Ovary (tissue), 9 donors: Measurements from ENCODE around the gene PMPCB. TPM values are rescaled to one million over a fixed set of nuclear protein-coding genes. Genes with fewer than 3 reads are reported as not detected.

Experiments
- DNase-seq, 5 donors: peaks; one replicate each; pipeline ENCODE4 v3.0.0-alpha.2; 2019 to 2020
- H3K27ac ChIP-seq, 2 donors: fragments of 200-600 bp; one replicate each; pipeline versions ENCODE4 v1.5.1 to v1.8.0; 2019 to 2022
- H3K27me3 ChIP-seq: fragments of 200-600 bp; one replicate; pipeline ENCODE4 v1.8.0; 2022
- H3K36me3 ChIP-seq: fragments of 200-600 bp; sonication (generic); one replicate; pipeline ENCODE4 v1.5.1; 2019
- H3K4me1 ChIP-seq: one replicate; pipeline ENCODE4 v1.8.1; 2013; ENCODE audit warnings: mild to moderate bottlenecking, moderate library complexity; ENCODE audit not compliant: insufficient read depth
- H3K4me3 ChIP-seq: fragments of 200-600 bp; sonication (generic); one replicate; pipeline ENCODE4 v1.5.1; 2017
- H3K9me3 ChIP-seq, 2 donors: fragments of 200-600 bp in 1 of 2; sonication (generic) in 1 of 2; one replicate each; pipeline versions ENCODE4 v1.5.1 to v1.8.1; 2013 to 2019; ENCODE audit warnings: mild to moderate bottlenecking in 1 of 2, moderate library complexity in 1 of 2
- CTCF ChIP-seq, 3 donors: fragments of 450-650 bp in 2 of 3; fragments of 200-600 bp in 1 of 3; IDR thresholded peaks; one replicate each; pipeline versions ENCODE4 v1.5.1 to v1.8.0; 2016 to 2022; ENCODE audit warnings: antibody characterized with exemption in 3 of 3, mild to moderate bottlenecking in 1 of 3
- EP300 ChIP-seq: sonication (generic); formaldehyde crosslinking; IDR thresholded peaks from one replicate; pipeline ENCODE4 v1.6.1; 2017; ENCODE audit warnings: antibody characterized with exemption
- POLR2A ChIP-seq: fragments of 450-650 bp; IDR thresholded peaks from one replicate; pipeline ENCODE4 v1.6.1; 2017; ENCODE audit warnings: antibody characterized with exemption, mild to moderate bottlenecking, moderate library complexity
- WGBS, 3 donors: extraction: QIAGEN DNeasy Blood & Tissue Kit in 1 of 3; methylation state at CpG; one replicate each; pipeline versions ENCODE4 v1.1.5 to v1.1.7; 2013 to 2017; 5-methylcytosine and 5-hydroxymethylcytosine counted together
- intact Hi-C, 4 donors: fragments of 100-400 bp; cut with DNase I; formaldehyde crosslinking; loops; one replicate each; pipeline versions ENCODE4 v1.11.0 to v1.15.1; 2022 to 2023
- polyA plus RNA-seq, 2 donors: library from polyadenylated mRNA; stranded (reverse); fragments of 200-250 nt in 1 of 2; fragments of 350-450 nt in 1 of 2; fragmentation: Illumina TruSeq in 1 of 2; extraction: RNeasy Lipid Tissue Mini Kit (QIAGEN cat#74804) in 1 of 2; gene quantifications; one replicate each; pipeline ENCODE4 v1.2.3, GENCODE V29; 2013 to 2014
- total RNA-seq, 7 donors: library from RNA; depleted of rRNA in 2 of 7; stranded (reverse); fragments of >200 nt in 2 of 7; fragmentation: NEBNext Ultra II Directional in 3 of 7; extraction: Animal tissue kit (Norgen Biotek cat#: 25700) in 3 of 7; gene quantifications; one replicate each; pipeline versions ENCODE4 v1.1.0 to v1.2.4, GENCODE V29; 2016 to 2023
- donor health status: DM: no; HTN: no; CAD: no; lungs with moderate emphysema.
- donor health status: DM: no; HTN: no; CAD: no.
- donor health status: Bipolar disorder and iron deficiency.
- donor health status: DM: yes; HTN: yes; CAD: no.
- donor health status: DM: no; HTN: no; CAD: no.
- donor health status: DM: yes; HTN: yes; CAD: no.

The PMPCB gene
- total and polyA plus RNA-seq, 9 donors, result 41.2 to 87.0 (median 63.4) TPM

GRCh38 chr7:103299660-103300059 is 2.4 kb downstream of the PMPCB start:
- no peaks in the 10 kb centered on the region for H3K36me3 ChIP-seq

GRCh38 chr7:103301441-103301840 is 4.2 kb downstream of the PMPCB start:
- Histone ChIP-seq H3K4me3 (no peak overlapping the region), H3K36me3 (no peaks in the 10 kb centered on the region), H3K4me1 (peaks cover 4% of the 10 kb centered on the region), H3K27ac (no peak overlapping the region), H3K9me3 (no peaks in the 10 kb centered on the region), H3K27me3 (no peaks in the 10 kb centered on the region)
- 55 to 61% (median 60%) methylated on average over 2 of the region's 2 CpGs for WGBS, 3 donors
- no peak for TF ChIP-seq CTCF (IDR thresholded peaks at IDR 0.05)
- TF ChIP-seq EP300, result no peak
- TF ChIP-seq POLR2A, result no peak
- DNase-seq, result no peak
- intact Hi-C loops, result no loop called here

More at GRCh38 chr7:103299660-103300059, 2.4 kb downstream of the PMPCB start:
- no peak for DNase-seq
- peaks cover 4% of the 10 kb centered on the region for H3K4me1 ChIP-seq
- 73 to 81% (median 76%) methylated on average over 6 of the region's 6 CpGs for whole genome bisulfite sequencing, 3 donors
- no peak overlapping the region for H3K27ac ChIP-seq
- H3K4me3 ChIP-seq, result no peak overlapping the region
- no peak for TF ChIP-seq EP300
- intact Hi-C loops, result no loop called here
- no peaks in the 10 kb centered on the region for H3K9me3 ChIP-seq
- no peaks in the 10 kb centered on the region for H3K27me3 ChIP-seq

GRCh38 chr7:103307503-103308231 is 10.4 kb downstream of the PMPCB start:
- Histone ChIP-seq H3K4me3 (no peak overlapping the region), H3K27ac (no peak overlapping the region), H3K4me1 (no peaks in the 10 kb centered on the region), H3K27me3 (no peaks in the 10 kb centered on the region), H3K9me3 (no peaks in the 10 kb centered on the region), H3K36me3 (no peaks in the 10 kb centered on the region)
- 57 to 64% (median 63%) methylated on average over 3 of the region's 3 CpGs for whole genome bisulfite sequencing, 3 donors
- DNase-seq, result no peak
- intact Hi-C loops, result no loop called here
- TF ChIP-seq EP300 (no peak), POLR2A (no peak), CTCF (IDR thresholded peaks at IDR 0.05) (no peak)

GRCh38 chr7:103314852-103315251 is 17.6 kb downstream of the PMPCB start:
- Histone ChIP-seq H3K4me1 (no peaks in the 10 kb centered on the region), H3K4me3 (no peak overlapping the region), H3K36me3 (no peaks in the 10 kb centered on the region), H3K9me3 (no peaks in the 10 kb centered on the region), H3K27me3 (no peaks in the 10 kb centered on the region), H3K27ac (no peak overlapping the region)
- no peak for TF ChIP-seq EP300
- no peak for TF ChIP-seq POLR2A
- TF ChIP-seq CTCF (IDR thresholded peaks at IDR 0.05), result no peak
- intact Hi-C loops, result no loop called here
- 68 to 79% (median 77%) methylated on average over 2 of the region's 2 CpGs for WGBS, 3 donors
- DNase-seq, result no peak

GRCh38 chr7:103316380-103316941 is 19.2 kb downstream of the PMPCB start:
- TF ChIP-seq EP300 (no peak), CTCF (IDR thresholded peaks at IDR 0.05) (no peak), POLR2A (no peak)
- no peaks in the 10 kb centered on the region for H3K36me3 ChIP-seq
- intact Hi-C loops, result no loop called here

More at GRCh38 chr7:103316380-103316941, 19.2 kb downstream of the PMPCB start:
- DNase-seq, result no peak
- Histone ChIP-seq H3K9me3 (no peaks in the 10 kb centered on the region), H3K27ac (no peak overlapping the region), H3K27me3 (no peaks in the 10 kb centered on the region), H3K4me3 (no peak overlapping the region), H3K4me1 (no peaks in the 10 kb centered on the region)
- WGBS, 3 donors, result 92 to 97% (median 95%) methylated on average over 2 of the region's 2 CpGs
